OCI-LY3 (cell line): ENCODE measurements around the gene DTNA.

Source experiments
- H2AFZ ChIP-seq: fragments of 200-600, 300-600 bp; shearing (Covaris generic); 2 replicates; pipeline ENCODE4 v1.6.0; 2014; ENCODE audit warnings: antibody characterized with exemption, low read depth, low read length
- H3K27ac ChIP-seq: fragments of 200-600, 300-600 bp; sonication (generic); 2 replicates; pipeline ENCODE4 v1.5.1; 2014; ENCODE audit warnings: mild to moderate bottlenecking, low read length, moderate library complexity, mixed read lengths
- H3K27me3 ChIP-seq: fragments of 200-600, 300-600 bp; sonication (generic); 2 replicates; pipeline ENCODE4 v1.6.1; 2014; ENCODE audit warnings: low read depth, low read length, mixed read lengths
- H3K36me3 ChIP-seq: fragments of 200-600, 300-600 bp; sonication (generic); replicated peaks from 2 replicates; pipeline ENCODE3; 2014; ENCODE audit warnings: low read depth, low read length, mixed read lengths
- H3K4me1 ChIP-seq: fragments of 300-600, 200-600 bp; sonication (generic); 2 replicates; pipeline ENCODE4 v1.6.1; 2014; ENCODE audit warnings: low read length, mixed read lengths
- H3K4me2 ChIP-seq: fragments of 200-600, 300-600 bp; sonication (generic); 2 replicates; pipeline ENCODE4 v1.6.1; 2014; ENCODE audit warnings: low read length, mixed read lengths
- H3K4me3 ChIP-seq: fragments of 300-600, 200-600 bp; sonication (generic); 2 replicates; pipeline ENCODE4 v1.5.1; 2014; ENCODE audit warnings: antibody characterized with exemption, mild to moderate bottlenecking, low read length, moderate library complexity
- H3K79me2 ChIP-seq: fragments of 300-600, 200-600 bp; shearing (Covaris generic); 2 replicates; pipeline ENCODE4 v1.6.1; 2014; ENCODE audit warnings: mild to moderate bottlenecking, low read length, mixed read lengths
- H3K9ac ChIP-seq: fragments of 300-600, 200-600 bp; shearing (Covaris generic); 2 replicates; pipeline ENCODE4 v1.6.0; 2014; ENCODE audit warnings: mild to moderate bottlenecking, low read length, moderate library complexity
- H3K9me3 ChIP-seq: fragments of 200-600, 300-600 bp; shearing (Covaris generic); 2 replicates; pipeline ENCODE4 v1.6.1; 2014; ENCODE audit warnings: low read length, mixed read lengths; ENCODE audit not compliant: insufficient read depth
- H4K20me1 ChIP-seq: fragments of 200-600, 300-600 bp; sonication (generic); 2 replicates; pipeline ENCODE4 v1.6.1; 2016; ENCODE audit warnings: low read length, mixed read lengths; ENCODE audit not compliant: insufficient read depth
- EZH2phosphoT487 ChIP-seq: fragments of 200-600 bp; shearing (Covaris generic); IDR thresholded peaks from 2 replicates; pipeline ENCODE4 v1.6.1; 2018; ENCODE audit warnings: antibody characterized with exemption, mixed run types, low read depth
- TF ChIP-seq, protein P1 (sequence below): fragments of 200-600, 300-600 bp; sonication (generic); IDR thresholded peaks from 2 replicates; pipeline ENCODE4 v1.5.1; 2014; ENCODE audit warnings: antibody characterized with exemption, low read length, low read depth

DTNA gene

DNA sequence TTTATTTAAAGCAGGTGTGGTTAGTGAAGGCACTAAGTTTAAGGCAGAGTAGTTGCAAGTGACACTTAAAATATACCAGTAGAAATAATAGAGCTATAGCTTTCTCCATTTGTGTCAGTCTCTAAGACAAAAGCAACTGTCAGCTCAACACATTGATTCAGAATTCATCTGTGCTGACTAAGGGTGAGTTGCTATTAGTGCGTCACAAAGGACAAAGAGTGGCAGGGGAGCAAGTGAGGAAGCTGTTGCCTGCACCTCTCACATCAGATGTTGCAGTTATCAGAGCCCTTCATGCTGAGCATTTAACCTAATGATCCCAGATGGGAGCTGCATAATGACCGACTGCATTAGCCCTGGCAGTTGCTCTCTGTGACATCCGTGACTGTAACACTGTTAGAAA lies 138.6 kb downstream of the DTNA start:
- 0 out of 2 replicates have a peak, but pooled peaks cover 2% of the 10 kb centered on the region for H3K4me1 ChIP-seq
- H3K4me2 ChIP-seq, result no peak overlapping the region
- TF ChIP-seq, protein P1, sequence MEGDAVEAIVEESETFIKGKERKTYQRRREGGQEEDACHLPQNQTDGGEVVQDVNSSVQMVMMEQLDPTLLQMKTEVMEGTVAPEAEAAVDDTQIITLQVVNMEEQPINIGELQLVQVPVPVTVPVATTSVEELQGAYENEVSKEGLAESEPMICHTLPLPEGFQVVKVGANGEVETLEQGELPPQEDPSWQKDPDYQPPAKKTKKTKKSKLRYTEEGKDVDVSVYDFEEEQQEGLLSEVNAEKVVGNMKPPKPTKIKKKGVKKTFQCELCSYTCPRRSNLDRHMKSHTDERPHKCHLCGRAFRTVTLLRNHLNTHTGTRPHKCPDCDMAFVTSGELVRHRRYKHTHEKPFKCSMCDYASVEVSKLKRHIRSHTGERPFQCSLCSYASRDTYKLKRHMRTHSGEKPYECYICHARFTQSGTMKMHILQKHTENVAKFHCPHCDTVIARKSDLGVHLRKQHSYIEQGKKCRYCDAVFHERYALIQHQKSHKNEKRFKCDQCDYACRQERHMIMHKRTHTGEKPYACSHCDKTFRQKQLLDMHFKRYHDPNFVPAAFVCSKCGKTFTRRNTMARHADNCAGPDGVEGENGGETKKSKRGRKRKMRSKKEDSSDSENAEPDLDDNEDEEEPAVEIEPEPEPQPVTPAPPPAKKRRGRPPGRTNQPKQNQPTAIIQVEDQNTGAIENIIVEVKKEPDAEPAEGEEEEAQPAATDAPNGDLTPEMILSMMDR, result no peak
- TF ChIP-seq EZH2phosphoT487, result no peak
- no peak overlapping the region for H3K27ac ChIP-seq
- no peaks in the 10 kb centered on the region for H4K20me1 ChIP-seq
- no peaks in the 10 kb centered on the region for H3K79me2 ChIP-seq
- no peak overlapping the region for H3K4me3 ChIP-seq
- H3K36me3 ChIP-seq, result no peaks in the 10 kb centered on the region
- no peaks in the 10 kb centered on the region for H3K9me3 ChIP-seq
- no peaks in the 10 kb centered on the region for H3K27me3 ChIP-seq
- H2AFZ ChIP-seq, result peak overlapping the region; percentile 33; the same call in 1 of the 2 replicates
- no peak overlapping the region for H3K9ac ChIP-seq

DNA sequence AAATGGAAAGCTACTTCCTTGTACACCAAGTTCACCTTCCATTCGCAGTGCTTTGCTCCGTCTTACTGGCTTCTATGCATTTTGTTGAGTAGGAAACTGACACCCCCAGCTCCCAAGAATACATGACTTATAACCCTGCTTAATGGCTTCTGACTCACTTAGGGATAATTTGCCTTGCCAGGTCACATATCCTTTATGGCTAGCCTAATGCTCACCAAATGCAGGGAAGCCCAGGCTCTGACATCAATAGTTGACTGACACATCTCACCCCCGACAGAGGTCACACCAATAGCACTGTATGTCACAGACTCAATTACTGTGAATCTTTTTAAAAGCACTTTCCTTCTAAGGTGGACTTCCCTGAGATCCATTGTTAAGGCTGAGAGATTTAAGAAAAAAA lies 147.2 kb downstream of the DTNA start:
- TF ChIP-seq, protein P1, result no peak
- TF ChIP-seq EZH2phosphoT487, result no peak
- no peak overlapping the region for H3K9ac ChIP-seq
- no peak overlapping the region for H2AFZ ChIP-seq
- H3K27me3 ChIP-seq, result no peaks in the 10 kb centered on the region
- H4K20me1 ChIP-seq, result no peaks in the 10 kb centered on the region
- no peak overlapping the region for H3K4me2 ChIP-seq
- no peak overlapping the region for H3K4me3 ChIP-seq
- peaks cover 13% of the 10 kb centered on the region; the same call in 1 of the 2 replicates for H3K9me3 ChIP-seq
- H3K79me2 ChIP-seq, result no peaks in the 10 kb centered on the region
- H3K27ac ChIP-seq, result no peak overlapping the region
- peaks cover 19% of the 10 kb centered on the region for H3K4me1 ChIP-seq
- H3K36me3 ChIP-seq, result peaks cover 16% of the 10 kb centered on the region

DNA sequence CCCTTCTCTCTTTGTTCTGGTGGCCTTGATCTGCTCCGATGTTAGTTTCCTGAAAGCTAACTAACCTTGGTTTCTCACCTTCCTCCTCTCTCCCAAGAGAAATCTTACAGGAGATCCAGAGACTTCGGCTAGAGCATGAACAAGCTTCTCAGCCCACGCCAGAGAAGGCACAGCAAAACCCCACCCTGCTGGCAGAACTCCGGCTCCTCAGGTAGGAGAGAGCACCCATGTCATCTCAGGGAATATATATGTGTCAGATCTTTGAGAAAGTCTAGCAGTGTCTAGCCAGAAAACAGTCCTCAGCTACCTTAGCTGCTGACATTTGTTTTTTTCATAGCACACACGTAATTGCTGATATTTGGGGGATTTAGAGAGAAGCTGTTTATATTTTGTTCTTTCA lies 148.1 kb downstream of the DTNA start:
- H2AFZ ChIP-seq, result no peak overlapping the region

DNA sequence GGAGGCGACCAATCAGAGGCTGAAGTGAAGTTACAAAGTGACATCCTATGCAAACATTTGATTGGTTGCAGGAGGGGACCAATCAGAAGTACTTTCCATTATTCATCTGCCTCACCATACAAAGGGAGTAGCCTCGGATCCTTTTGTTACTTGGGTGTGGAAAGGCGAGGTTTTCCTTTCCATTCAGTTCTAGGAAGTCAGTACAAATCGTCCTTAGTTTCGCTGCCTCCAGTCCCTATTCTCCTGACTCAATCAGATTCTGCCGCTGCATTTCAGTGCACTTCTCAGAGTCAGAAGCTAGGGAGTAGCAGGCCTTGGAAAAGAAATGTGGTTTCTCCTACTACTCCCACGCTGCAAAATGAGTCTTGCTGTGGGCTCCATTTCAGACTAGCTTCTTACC lies 149.4 kb downstream of the DTNA start:
- H3K27ac ChIP-seq, result peak overlapping the region; percentile 79
- peak overlapping the region; percentile 21; the same call in 1 of the 2 replicates for H3K9ac ChIP-seq
- peak overlapping the region; percentile 30; the same call in 1 of the 2 replicates for H3K4me2 ChIP-seq
- H3K9me3 ChIP-seq, result peaks cover 18% of the 10 kb centered on the region
- H3K79me2 ChIP-seq, result no peaks in the 10 kb centered on the region
- TF ChIP-seq, protein P1, result no peak
- no peak for TF ChIP-seq EZH2phosphoT487
- H3K27me3 ChIP-seq, result no peaks in the 10 kb centered on the region
- H3K4me1 ChIP-seq, result peaks cover 19% of the 10 kb centered on the region
- no peak overlapping the region for H2AFZ ChIP-seq
- peaks cover 24% of the 10 kb centered on the region for H3K36me3 ChIP-seq
- no peaks in the 10 kb centered on the region for H4K20me1 ChIP-seq
- H3K4me3 ChIP-seq, result peak overlapping the region; percentile 16; the same call in 1 of the 2 replicates

More for the DNA sequence above, 148.1 kb downstream of the DTNA start:
- no peaks in the 10 kb centered on the region for H3K27me3 ChIP-seq
- H4K20me1 ChIP-seq, result no peaks in the 10 kb centered on the region
- no peak for TF ChIP-seq EZH2phosphoT487
- TF ChIP-seq, protein P1, result no peak
- H3K27ac ChIP-seq, result no peak overlapping the region
- peaks cover 19% of the 10 kb centered on the region for H3K4me1 ChIP-seq
- no peak overlapping the region for H3K4me3 ChIP-seq
- peaks cover 18% of the 10 kb centered on the region for H3K9me3 ChIP-seq
- H3K79me2 ChIP-seq, result no peaks in the 10 kb centered on the region
- H3K9ac ChIP-seq, result no peak overlapping the region
- no peak overlapping the region for H3K4me2 ChIP-seq
- peaks cover 24% of the 10 kb centered on the region for H3K36me3 ChIP-seq
